PC-9 (cell line): ENCODE data around the gene CHST11. TPM values are rescaled to one million over a fixed set of nuclear protein-coding genes. Genes with fewer than 3 reads are reported as not detected.

Source experiments
- BruUV-seq: library from RNA; stranded (reverse); fragments of 400-500 nt; replicated peaks from 2 replicates; lab custom pipeline; 2021; lab: Mats Ljungman, UMichigan
- CTCF ChIA-PET: fragments of 300-600 bp; sonication (Branson Sonifier 250); formaldehyde crosslinking; loops from one replicate; lab custom pipeline; 2022; ENCODE audit warnings: antibody characterized with exemption; lab: Charles Lee
- POLR2A ChIA-PET: fragments of 300-600 bp; sonication (Branson Sonifier 250); formaldehyde crosslinking; loops from one replicate; lab custom pipeline; 2022; ENCODE audit warnings: antibody characterized with exemption; ENCODE audit not compliant: unreplicated experiment; lab: Charles Lee
- DNase-seq, 2 experiments: peaks; one replicate each; pipeline versions ENCODE4 v3.0.0 to v3.0.0-alpha.2; 2015 to 2022; ENCODE audit warnings: mixed read lengths in 1 of 2
- H2AFZ ChIP-seq: fragments of 200-600 bp; sonication (generic); 2 replicates; pipeline ENCODE4 v1.8.1; 2017; ENCODE audit warnings: antibody characterized with exemption
- H3F3A ChIP-seq: fragments of 200-600 bp; sonication (generic); 2 replicates; pipeline ENCODE4 v1.8.1; 2017; ENCODE audit warnings: antibody characterized with exemption, mild to moderate bottlenecking, low read depth; ENCODE audit not compliant: insufficient read depth
- H3K27ac ChIP-seq: fragments of 200-600 bp; sonication (generic); 2 replicates; pipeline ENCODE4 v1.6.1; 2016; ENCODE audit warnings: mixed run types
- H3K27me3 ChIP-seq: fragments of 200-600 bp; sonication (generic); 2 replicates; pipeline ENCODE4 v1.6.1; 2016; ENCODE audit warnings: low read depth, mixed run types; ENCODE audit not compliant: insufficient read depth
- H3K36me3 ChIP-seq: fragments of 200-600 bp; sonication (generic); 2 replicates; pipeline ENCODE4 v1.6.1; 2016; ENCODE audit warnings: low read depth, mixed run types
- H3K4me1 ChIP-seq: fragments of 200-600 bp; sonication (generic); replicated peaks from 2 replicates; pipeline ENCODE4 v1.6.1; 2016; ENCODE audit warnings: mixed run types; ENCODE audit not compliant: insufficient read depth
- H3K4me2 ChIP-seq: fragments of 200-600 bp; sonication (generic); 2 replicates; pipeline ENCODE4 v1.6.1; 2017; ENCODE audit warnings: mixed run types
- H3K4me3 ChIP-seq: fragments of 200-600 bp; sonication (generic); 2 replicates; pipeline ENCODE4 v1.6.1; 2016; ENCODE audit warnings: mixed run types
- H3K79me2 ChIP-seq: fragments of 200-600 bp; sonication (generic); 2 replicates; pipeline ENCODE4 v1.6.1; 2017; ENCODE audit warnings: low read depth, mixed run types
- H3K9me2 ChIP-seq: fragments of 200-600 bp; sonication (generic); 2 replicates; pipeline ENCODE4 v1.8.1; 2017; ENCODE audit warnings: mild to moderate bottlenecking; ENCODE audit not compliant: insufficient read depth
- H3K9me3 ChIP-seq: fragments of 200-600 bp; sonication (generic); 2 replicates; pipeline ENCODE4 v1.8.1; 2016; ENCODE audit warnings: low read depth; ENCODE audit not compliant: insufficient read depth
- H4K20me1 ChIP-seq: fragments of 200-600 bp; sonication (generic); 2 replicates; pipeline ENCODE4 v1.8.1; 2017; ENCODE audit not compliant: insufficient read depth
- EZH2 ChIP-seq: fragments of 200-600 bp; sonication (generic); IDR thresholded peaks from 2 replicates; pipeline ENCODE4 v1.8.0; 2017; ENCODE audit warnings: antibody characterized with exemption, low read depth
- intact Hi-C: fragments of 100-400 bp; cut with micrococcal nuclease; formaldehyde crosslinking; loops from one replicate; pipeline ENCODE4 v1.10.0; 2022; ENCODE audit not compliant: unreplicated experiment
- total RNA-seq: library from RNA; stranded (reverse); gene quantifications from 2 replicates; pipeline ENCODE4 v1.2.3, GENCODE V29; 2021
- TF ChIP-seq, protein P1 (sequence below): fragments of 200-600 bp; sonication (generic); conservative IDR thresholded peaks from 2 replicates; pipeline ENCODE4 v1.6.1; 2017; ENCODE audit warnings: mixed run types, antibody characterized with exemption, mild to moderate bottlenecking, moderate library complexity

CHST11 gene
- total RNA-seq, 1 experiment from 2014 or later = 39.9 TPM

DNA sequence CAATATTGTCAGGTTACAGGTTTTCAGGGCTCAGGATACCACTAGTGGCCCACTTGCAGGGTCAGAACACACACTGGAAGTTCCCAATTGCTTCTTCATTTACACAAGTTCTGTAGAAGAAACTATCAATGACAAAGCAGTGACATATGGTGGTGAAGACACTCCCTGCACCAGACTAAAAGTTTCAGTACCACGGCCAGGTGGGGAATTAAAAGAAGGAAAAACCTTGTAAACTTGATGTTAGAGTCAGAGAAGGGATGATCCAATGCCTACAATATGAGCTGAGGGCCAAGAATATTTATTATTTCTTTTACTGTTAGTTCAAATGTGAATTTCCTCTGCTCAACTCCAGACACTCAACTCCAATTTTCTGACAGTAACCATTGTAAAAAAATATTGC is 31.8 kb upstream of the CHST11 start:
- H3K27ac ChIP-seq = no peak overlapping the region
- no peak overlapping the region for H2AFZ ChIP-seq
- no peak overlapping the region for H3K4me2 ChIP-seq
- CTCF ChIA-PET = no interaction called here
- POLR2A ChIA-PET = no interaction called here
- TF ChIP-seq, protein P1, sequence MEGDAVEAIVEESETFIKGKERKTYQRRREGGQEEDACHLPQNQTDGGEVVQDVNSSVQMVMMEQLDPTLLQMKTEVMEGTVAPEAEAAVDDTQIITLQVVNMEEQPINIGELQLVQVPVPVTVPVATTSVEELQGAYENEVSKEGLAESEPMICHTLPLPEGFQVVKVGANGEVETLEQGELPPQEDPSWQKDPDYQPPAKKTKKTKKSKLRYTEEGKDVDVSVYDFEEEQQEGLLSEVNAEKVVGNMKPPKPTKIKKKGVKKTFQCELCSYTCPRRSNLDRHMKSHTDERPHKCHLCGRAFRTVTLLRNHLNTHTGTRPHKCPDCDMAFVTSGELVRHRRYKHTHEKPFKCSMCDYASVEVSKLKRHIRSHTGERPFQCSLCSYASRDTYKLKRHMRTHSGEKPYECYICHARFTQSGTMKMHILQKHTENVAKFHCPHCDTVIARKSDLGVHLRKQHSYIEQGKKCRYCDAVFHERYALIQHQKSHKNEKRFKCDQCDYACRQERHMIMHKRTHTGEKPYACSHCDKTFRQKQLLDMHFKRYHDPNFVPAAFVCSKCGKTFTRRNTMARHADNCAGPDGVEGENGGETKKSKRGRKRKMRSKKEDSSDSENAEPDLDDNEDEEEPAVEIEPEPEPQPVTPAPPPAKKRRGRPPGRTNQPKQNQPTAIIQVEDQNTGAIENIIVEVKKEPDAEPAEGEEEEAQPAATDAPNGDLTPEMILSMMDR = no peak
- no peak for TF ChIP-seq EZH2
- no peaks in the 10 kb centered on the region for H4K20me1 ChIP-seq
- no peak overlapping the region for H3K4me3 ChIP-seq
- DNase-seq = no peak
- intact Hi-C loops = no loop called here
- no TSS peak for BruUV-seq
- no peaks in the 10 kb centered on the region for H3K27me3 ChIP-seq
- no peaks in the 10 kb centered on the region for H3K36me3 ChIP-seq
- H3K79me2 ChIP-seq = no peaks in the 10 kb centered on the region
- H3K4me1 ChIP-seq = peaks cover 67% of the 10 kb centered on the region
- no peaks in the 10 kb centered on the region for H3K9me2 ChIP-seq
- H3K9me3 ChIP-seq = peaks cover 11% of the 10 kb centered on the region; the same call in 1 of the 2 replicates
- peaks cover 43% of the 10 kb centered on the region for H3F3A ChIP-seq

DNA sequence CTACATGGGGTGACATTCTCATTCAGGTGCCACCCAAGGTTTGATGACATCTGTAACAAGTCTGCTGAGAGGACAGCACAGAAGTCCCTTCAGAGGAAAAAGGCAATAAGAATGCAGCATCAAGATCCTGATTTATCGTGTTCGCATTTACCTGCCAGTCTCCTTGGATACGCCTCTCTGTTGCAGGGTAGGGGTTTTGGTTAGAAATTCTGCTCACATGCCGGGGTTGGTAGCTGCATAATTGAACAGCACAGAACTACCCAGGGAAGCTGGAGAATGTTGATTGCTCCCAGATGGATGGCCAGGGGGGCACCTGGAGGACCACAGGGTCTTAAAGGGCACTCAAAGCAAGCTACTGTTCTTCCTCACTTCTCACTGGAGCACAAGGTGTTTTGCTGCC is 31.1 kb upstream of the CHST11 start:
- no TSS peak for BruUV-seq
- no peaks in the 10 kb centered on the region for H4K20me1 ChIP-seq
- no peak for DNase-seq
- H3K79me2 ChIP-seq = no peaks in the 10 kb centered on the region
- intact Hi-C loops = no loop called here
- ChIA-PET CTCF (no interaction called here), POLR2A (no interaction called here)
- H3K27me3 ChIP-seq = no peaks in the 10 kb centered on the region
- no peaks in the 10 kb centered on the region for H3K9me2 ChIP-seq
- no peak overlapping the region for H3K4me2 ChIP-seq
- no peak overlapping the region for H2AFZ ChIP-seq
- H3K9me3 ChIP-seq = peaks cover 11% of the 10 kb centered on the region; the same call in 1 of the 2 replicates
- peaks cover 43% of the 10 kb centered on the region for H3F3A ChIP-seq
- H3K4me3 ChIP-seq = no peak overlapping the region
- peaks cover 60% of the 10 kb centered on the region for H3K4me1 ChIP-seq
- TF ChIP-seq, protein P1 = no peak
- TF ChIP-seq EZH2 = no peak
- H3K27ac ChIP-seq = no peak overlapping the region
- H3K36me3 ChIP-seq = no peaks in the 10 kb centered on the region

DNA sequence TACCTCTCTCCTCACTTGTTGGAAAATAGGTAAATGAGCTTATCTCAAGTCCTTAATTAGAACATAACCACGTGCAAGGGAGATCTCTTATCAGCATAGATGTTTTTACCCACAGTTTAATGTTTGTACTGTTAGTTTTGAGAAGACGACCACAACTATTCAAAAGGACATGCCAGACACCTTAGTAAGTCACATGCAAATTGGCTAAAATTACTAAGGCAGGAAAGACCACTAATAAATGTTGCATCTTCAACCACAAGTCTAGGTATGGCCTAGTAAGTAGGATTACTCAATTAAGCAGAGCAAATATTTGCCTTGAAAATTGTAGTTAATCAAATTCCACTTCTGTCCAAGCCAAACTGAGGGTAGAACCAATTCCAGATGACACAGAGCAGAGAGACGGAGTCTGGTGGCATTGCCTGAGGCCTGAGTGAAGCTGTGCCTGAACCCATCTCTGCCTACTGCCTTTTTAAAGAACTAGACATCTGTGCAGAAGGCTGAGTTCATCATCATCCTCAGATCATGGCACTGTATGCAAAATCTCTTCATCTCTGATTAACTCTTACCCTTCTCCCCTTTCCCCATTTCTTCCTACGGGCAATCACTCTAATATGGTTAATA is 29.7 kb upstream of the CHST11 start:
- Histone ChIP-seq H3K79me2 (no peaks in the 10 kb centered on the region), H2AFZ (no peak overlapping the region), H3K4me2 (peak overlapping the region; percentile 48), H3K9me2 (no peaks in the 10 kb centered on the region), H3K4me3 (no peak overlapping the region), H3K9me3 (peaks cover 11% of the 10 kb centered on the region; the same call in 1 of the 2 replicates), H3K27me3 (no peaks in the 10 kb centered on the region), H3K27ac (0 out of 2 replicates have a peak overlapping the region, but pooled peaks have one; percentile 16), H4K20me1 (no peaks in the 10 kb centered on the region), H3F3A (peaks cover 43% of the 10 kb centered on the region), H3K36me3 (no peaks in the 10 kb centered on the region), H3K4me1 (peaks cover 46% of the 10 kb centered on the region)
- POLR2A ChIA-PET = interaction anchor here (0.6 kb wide), 1 partner anchor 39 kb away, joined by 22 read pairs; no protein-coding TSS in a partner anchor
- DNase-seq = peak; percentile 25 to 99
- TF ChIP-seq, protein P1 = no peak
- no peak for TF ChIP-seq EZH2
- CTCF ChIA-PET = no interaction called here
- BruUV-seq = no TSS peak
- intact Hi-C loops = no loop called here
